Ishikawa (cell line): Measurements from ENCODE around the gene PTPN21.

Source experiments
- CREB1 ChIP-seq: IDR thresholded peaks from 2 replicates; pipeline ENCODE4 v1.6.1; 2012; ENCODE audit warnings: low read depth
- EP300 ChIP-seq: IDR thresholded peaks from 2 replicates; pipeline ENCODE4 v1.6.1; 2012; ENCODE audit warnings: borderline replicate concordance
- RAD21 ChIP-seq: IDR thresholded peaks from 2 replicates; pipeline ENCODE4 v1.6.1; 2012; ENCODE audit warnings: low read depth
- TEAD4 ChIP-seq: IDR thresholded peaks from 2 replicates; pipeline ENCODE4 v1.6.1; 2012
- YY1 ChIP-seq: IDR thresholded peaks from 2 replicates; pipeline ENCODE4 v1.6.1; 2012; ENCODE audit warnings: low read depth
- ZBTB7A ChIP-seq: IDR thresholded peaks from 2 replicates; pipeline ENCODE4 v1.6.1; 2012; ENCODE audit warnings: low read depth
- TF ChIP-seq, protein P1 (sequence below): IDR thresholded peaks from 2 replicates; pipeline ENCODE4 v1.6.1; 2012

GRCh38 chr14:88550078-88550477 is 4.7 kb downstream of the PTPN21 start:
- TF ChIP-seq EP300 (no peak), RAD21 (no peak), ZBTB7A (no peak), CREB1 (no peak), TEAD4 (no peak), YY1 (no peak)
- TF ChIP-seq, protein P1, sequence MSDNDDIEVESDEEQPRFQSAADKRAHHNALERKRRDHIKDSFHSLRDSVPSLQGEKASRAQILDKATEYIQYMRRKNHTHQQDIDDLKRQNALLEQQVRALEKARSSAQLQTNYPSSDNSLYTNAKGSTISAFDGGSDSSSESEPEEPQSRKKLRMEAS: no peak
